Neuronal stem cell (in vitro differentiated cells): ENCODE measurements around the gene UBAP1L.
A peak's percentile ranks its signal among the peaks of the same experiment; 100 is the strongest.

Source experiments
- DNase-seq: peaks from one replicate; pipeline ENCODE4 v3.0.0-alpha.2; 2013; ENCODE audit warnings: low spot score
- H2AFZ ChIP-seq: one replicate; pipeline ENCODE4 v1.6.1; 2013; ENCODE audit warnings: mild to moderate bottlenecking, low read length, inconsistent platforms
- H2AK5ac ChIP-seq: 2 replicates; pipeline ENCODE4 v1.6.1; 2013; ENCODE audit warnings: low read depth, mild to moderate bottlenecking, inconsistent platforms, low read length, moderate library complexity, mixed read lengths
- H2BK120ac ChIP-seq: 2 replicates; pipeline ENCODE4 v1.6.1; 2013; ENCODE audit warnings: low read depth, mild to moderate bottlenecking, inconsistent platforms, low read length, moderate library complexity, mixed read lengths
- H2BK12ac ChIP-seq: one replicate; pipeline ENCODE4 v1.6.1; 2013; ENCODE audit warnings: low read length, inconsistent platforms
- H2BK15ac ChIP-seq: 2 replicates; pipeline ENCODE4 v1.6.1; 2013; ENCODE audit warnings: mild to moderate bottlenecking, low read length, inconsistent platforms, mixed read lengths
- H2BK5ac ChIP-seq: one replicate; pipeline ENCODE4 v1.6.1; 2013; ENCODE audit warnings: inconsistent platforms, mild to moderate bottlenecking, low read length, moderate library complexity
- H3K14ac ChIP-seq: one replicate; pipeline ENCODE4 v1.6.1; 2013; ENCODE audit warnings: low read length, inconsistent platforms
- H3K18ac ChIP-seq: 2 replicates; pipeline ENCODE4 v1.6.1; 2013; ENCODE audit warnings: low read length, inconsistent platforms
- H3K23ac ChIP-seq: 2 replicates; pipeline ENCODE4 v1.6.1; 2013; ENCODE audit warnings: low read depth, mild to moderate bottlenecking, mixed read lengths, low read length, inconsistent platforms; ENCODE audit not compliant: poor library complexity
- H3K27ac ChIP-seq: replicated peaks from 3 replicates; pipeline ENCODE4 v1.5.1; 2013; ENCODE audit warnings: low read length, inconsistent platforms
- H3K27me3 ChIP-seq, 3 experiments: 2 replicates each; pipeline ENCODE4 v1.6.1; 2013; ENCODE audit warnings: low read length in 3 of 3, mild to moderate bottlenecking in 2 of 3, inconsistent platforms in 1 of 3, low read depth in 1 of 3, mixed read lengths in 1 of 3, moderate library complexity in 1 of 3; ENCODE audit not compliant: control insufficient read depth in 3 of 3, insufficient read depth in 3 of 3
- H3K36me3 ChIP-seq, 2 donors: replicated peaks in 1 of 2; 2 replicates each; pipeline ENCODE4 v1.6.1; 2013; ENCODE audit warnings: low read length in 2 of 2; ENCODE audit not compliant: control insufficient read depth in 2 of 2, insufficient read depth in 2 of 2
- H3K4ac ChIP-seq: 2 replicates; pipeline ENCODE4 v1.6.1; 2013; ENCODE audit warnings: inconsistent platforms, mild to moderate bottlenecking, low read length, moderate library complexity
- H3K4me1 ChIP-seq, 2 donors: 1 replicate in 1 of 2; 2 replicates in 1 of 2; pipeline ENCODE4 v1.6.1; 2013; ENCODE audit warnings: low read length in 2 of 2, low read depth in 1 of 2; ENCODE audit not compliant: control insufficient read depth in 2 of 2, insufficient read depth in 1 of 2
- H3K4me2 ChIP-seq: one replicate; pipeline ENCODE4 v1.6.1; 2013; ENCODE audit warnings: mild to moderate bottlenecking, low read length, inconsistent platforms; ENCODE audit not compliant: insufficient read depth, poor library complexity, severe bottlenecking
- H3K4me3 ChIP-seq, 2 donors: 2 replicates each; pipeline ENCODE4 v1.5.1; 2013; ENCODE audit warnings: low read length in 2 of 2, mild to moderate bottlenecking in 2 of 2, inconsistent platforms in 1 of 2, moderate library complexity in 1 of 2
- H3K79me1 ChIP-seq: one replicate; pipeline ENCODE4 v1.6.1; 2013; ENCODE audit warnings: low read depth, mild to moderate bottlenecking, inconsistent platforms, low read length, moderate library complexity
- H3K9ac ChIP-seq: one replicate; pipeline ENCODE4 v1.6.1; 2013; ENCODE audit warnings: mild to moderate bottlenecking, low read depth, low read length, inconsistent platforms; ENCODE audit not compliant: poor library complexity
- H3K9me3 ChIP-seq, 2 donors: replicated peaks in 1 of 2; 2 replicates each; pipeline versions ENCODE3 to v1.6.1; 2013; ENCODE audit warnings: low read length in 2 of 2, mild to moderate bottlenecking in 2 of 2, inconsistent platforms in 1 of 2, low read depth in 1 of 2, mixed read lengths in 1 of 2, moderate library complexity in 1 of 2; ENCODE audit not compliant: control insufficient read depth in 2 of 2, insufficient read depth in 1 of 2
- H4K8ac ChIP-seq: one replicate; pipeline ENCODE4 v1.6.1; 2013; ENCODE audit warnings: low read depth, mild to moderate bottlenecking, inconsistent platforms, low read length, moderate library complexity
- H4K91ac ChIP-seq: one replicate; pipeline ENCODE4 v1.6.1; 2013; ENCODE audit warnings: low read length, low read depth, mild to moderate bottlenecking, inconsistent platforms; ENCODE audit not compliant: poor library complexity
- WGBS, 2 donors: extraction: QIAGEN DNeasy Blood & Tissue Kit; methylation state at CpG; one replicate each; pipeline ENCODE4 v1.1.7; 2013; ENCODE audit warnings: missing lambda C conversion rate in 2 of 2, mixed read lengths in 1 of 2; ENCODE audit not compliant: insufficient read length in 2 of 2, insufficient replicate concordance in 1 of 2; ENCODE audit errors: extremely low coverage in 2 of 2; 5-methylcytosine and 5-hydroxymethylcytosine counted together

UBAP1L gene

GRCh38 chr15:65084500-65085206, 30.3 kb downstream of the UBAP1L start:
- DNase-seq, result no peak
- peak overlapping the region; percentile 48 for H2BK12ac ChIP-seq
- H2AFZ ChIP-seq, result peak overlapping the region; percentile 26
- H3K14ac ChIP-seq, result no peak overlapping the region
- H2AK5ac ChIP-seq, result peak overlapping the region; percentile 7
- no peaks in the 10 kb centered on the region for H3K36me3 ChIP-seq
- no peak overlapping the region for H3K4me3 ChIP-seq
- H2BK15ac ChIP-seq, result no peak overlapping the region
- no peak overlapping the region for H4K8ac ChIP-seq
- no peaks in the 10 kb centered on the region for H3K9me3 ChIP-seq
- no peak overlapping the region for H3K23ac ChIP-seq
- no peak overlapping the region for H3K4me2 ChIP-seq
- no peak overlapping the region for H3K9ac ChIP-seq
- no peak overlapping the region for H2BK120ac ChIP-seq
- no peak overlapping the region for H2BK5ac ChIP-seq
- peaks cover 38 to 58% of the 10 kb centered on the region in 2 donors for H3K4me1 ChIP-seq
- H3K18ac ChIP-seq, result peak overlapping the region; percentile 42
- no peaks in the 10 kb centered on the region for H3K79me1 ChIP-seq
- H3K27ac ChIP-seq, result no peak overlapping the region
- H4K91ac ChIP-seq, result no peak overlapping the region
- no peak overlapping the region for H3K4ac ChIP-seq
- no CpG with 5 or more reads among the region's 7 CpGs for WGBS, 2 donors
- H3K27me3 ChIP-seq, result peaks cover 0 to 26% (median 7%) of the 10 kb centered on the region in 3 experiments

DNA sequence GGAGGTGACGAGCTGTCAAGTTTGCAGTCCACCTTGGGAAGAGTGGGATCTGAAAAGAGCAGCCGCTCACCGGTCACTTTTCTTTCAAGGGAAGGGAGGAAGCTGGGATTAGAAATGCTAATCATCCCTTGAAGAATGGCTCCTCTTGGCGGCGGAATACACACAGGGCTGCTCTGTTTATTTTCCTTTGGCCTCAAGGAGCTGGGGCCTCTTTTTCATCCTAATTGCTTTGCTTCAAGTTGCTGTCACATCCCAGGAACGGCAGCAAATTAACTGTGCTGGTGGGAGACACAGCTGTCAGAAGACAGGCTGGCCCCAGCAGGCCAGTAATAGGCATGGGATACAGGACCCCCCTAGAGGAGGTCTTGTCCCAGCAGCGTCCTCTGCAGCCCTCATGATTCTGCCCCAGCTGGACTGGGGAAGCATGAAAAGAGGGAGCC, 31.7 kb downstream of the UBAP1L start:
- peak; percentile 84 for DNase-seq
- no peak overlapping the region for H2AK5ac ChIP-seq
- H3K79me1 ChIP-seq, result no peaks in the 10 kb centered on the region
- H3K27me3 ChIP-seq, result peaks cover 0 to 37% (median 7%) of the 10 kb centered on the region in 3 experiments
- H3K9ac ChIP-seq, result no peak overlapping the region
- no peak overlapping the region for H2BK5ac ChIP-seq
- H3K36me3 ChIP-seq, result no peaks in the 10 kb centered on the region
- WGBS, 2 donors, result no CpG with 5 or more reads among the region's 7 CpGs
- peaks cover 34 to 51% of the 10 kb centered on the region in 2 donors for H3K4me1 ChIP-seq
- no peak overlapping the region for H4K8ac ChIP-seq
- no peak overlapping the region for H3K14ac ChIP-seq
- H3K9me3 ChIP-seq, result no peaks in the 10 kb centered on the region
- no peak overlapping the region for H2BK15ac ChIP-seq
- H3K18ac ChIP-seq, result no peak overlapping the region
- H2BK120ac ChIP-seq, result no peak overlapping the region
- H3K23ac ChIP-seq, result no peak overlapping the region
- no peak overlapping the region for H3K4me2 ChIP-seq
- no peak overlapping the region for H3K4ac ChIP-seq
- H2BK12ac ChIP-seq, result no peak overlapping the region
- H3K4me3 ChIP-seq, result no peak overlapping the region
- peak overlapping the region; percentile 77 for H2AFZ ChIP-seq
- H4K91ac ChIP-seq, result no peak overlapping the region
- H3K27ac ChIP-seq, result peak overlapping the region; percentile 63

DNA sequence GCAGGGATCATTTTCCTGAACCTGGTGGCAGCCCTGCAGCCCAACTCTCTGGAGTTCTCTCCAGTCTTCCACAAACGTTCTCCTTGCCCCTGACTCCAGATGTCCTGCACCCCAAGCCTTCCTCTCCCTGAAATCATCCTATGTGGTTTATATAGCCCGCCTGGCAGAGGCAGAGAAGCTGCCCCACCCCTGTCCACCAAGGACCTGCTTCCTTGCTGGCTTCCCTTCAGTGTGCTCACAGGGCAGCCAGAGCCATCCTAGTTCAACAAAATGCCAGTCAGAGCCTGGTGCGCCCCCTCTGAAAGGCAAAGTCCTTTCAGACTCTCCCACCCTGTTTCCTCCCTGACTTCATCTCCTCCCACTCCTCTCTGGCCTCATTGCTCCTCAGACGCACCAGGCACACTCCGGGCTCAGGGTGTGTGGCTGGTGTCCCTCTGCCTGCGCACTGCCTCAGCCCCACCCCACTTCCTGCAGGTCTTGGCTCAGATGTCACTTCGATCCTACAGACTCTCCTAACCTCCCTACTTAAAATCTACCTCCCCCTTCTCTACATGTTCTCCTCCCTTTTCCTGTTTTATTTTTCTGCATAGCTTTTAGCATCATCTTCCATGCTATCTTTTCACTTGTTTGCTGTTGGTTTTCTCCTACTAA, 32.6 kb downstream of the UBAP1L start:
- peak overlapping the region; percentile 68 for H3K18ac ChIP-seq
- peaks cover 0 to 2% of the 10 kb centered on the region in 2 donors for H3K9me3 ChIP-seq
- H2BK15ac ChIP-seq, result no peak overlapping the region
- no CpG with 5 or more reads among the region's 7 CpGs for WGBS, 2 donors
- H2AFZ ChIP-seq, result peak overlapping the region; percentile 57
- H3K36me3 ChIP-seq, result no peaks in the 10 kb centered on the region
- H3K4me3 ChIP-seq, result no peak overlapping the region
- H4K8ac ChIP-seq, result no peak overlapping the region
- H3K4ac ChIP-seq, result no peak overlapping the region
- no peak overlapping the region for H2BK5ac ChIP-seq
- H4K91ac ChIP-seq, result no peak overlapping the region
- H3K79me1 ChIP-seq, result no peaks in the 10 kb centered on the region
- peak overlapping the region; percentile 7 for H3K9ac ChIP-seq
- H3K27me3 ChIP-seq, result peaks cover 0 to 37% (median 7%) of the 10 kb centered on the region in 3 experiments
- no peak overlapping the region for H3K14ac ChIP-seq
- H2AK5ac ChIP-seq, result no peak overlapping the region
- H3K23ac ChIP-seq, result no peak overlapping the region
- DNase-seq, result no peak
- peaks cover 34 to 49% of the 10 kb centered on the region in 2 donors for H3K4me1 ChIP-seq
- no peak overlapping the region for H3K27ac ChIP-seq
- no peak overlapping the region for H2BK12ac ChIP-seq
- H3K4me2 ChIP-seq, result no peak overlapping the region
- no peak overlapping the region for H2BK120ac ChIP-seq

DNA sequence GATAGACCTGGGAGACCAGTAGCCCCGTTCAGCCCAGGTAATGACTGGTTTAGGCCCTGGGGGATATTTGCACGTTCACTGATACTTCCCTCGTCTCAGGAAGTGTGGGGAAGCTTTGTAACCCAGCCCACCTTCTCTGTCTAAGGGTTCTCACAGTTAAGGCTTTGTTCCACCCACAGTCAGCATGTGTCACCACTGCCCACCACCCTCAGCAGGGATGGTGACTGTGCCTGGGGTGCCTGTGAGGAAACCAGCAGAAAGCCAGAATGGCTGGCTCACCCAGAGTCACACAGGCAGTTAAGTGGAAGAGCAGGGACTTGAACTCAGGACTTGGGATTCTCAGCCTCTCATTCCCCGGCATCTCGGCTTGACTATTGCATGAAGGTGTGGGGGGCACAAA, 33.2 kb downstream of the UBAP1L start:
- no peak overlapping the region for H2BK5ac ChIP-seq
- no peak overlapping the region for H3K4ac ChIP-seq
- H3K9ac ChIP-seq, result no peak overlapping the region
- H3K36me3 ChIP-seq, result no peaks in the 10 kb centered on the region
- no peak overlapping the region for H4K8ac ChIP-seq
- H3K27me3 ChIP-seq, result peaks cover 0 to 37% (median 7%) of the 10 kb centered on the region in 3 experiments
- H2AK5ac ChIP-seq, result no peak overlapping the region
- no peak overlapping the region for H4K91ac ChIP-seq
- H3K4me3 ChIP-seq, result no peak overlapping the region
- no peak overlapping the region for H3K18ac ChIP-seq
- H3K79me1 ChIP-seq, result no peaks in the 10 kb centered on the region
- DNase-seq, result no peak
- no peak overlapping the region for H3K4me2 ChIP-seq
- no CpG with 5 or more reads among the region's 5 CpGs for WGBS, 2 donors
- peak overlapping the region; percentile 18 for H2BK12ac ChIP-seq
- H2BK15ac ChIP-seq, result no peak overlapping the region
- peaks cover 34 to 48% of the 10 kb centered on the region in 2 donors for H3K4me1 ChIP-seq
- H3K27ac ChIP-seq, result no peak overlapping the region
- H2BK120ac ChIP-seq, result no peak overlapping the region
- H2AFZ ChIP-seq, result peak overlapping the region; percentile 57
- H3K14ac ChIP-seq, result no peak overlapping the region
- H3K9me3 ChIP-seq, result peaks cover 0 to 2% of the 10 kb centered on the region in 2 donors
- no peak overlapping the region for H3K23ac ChIP-seq
